HG02885 (cell line): Measurements from ENCODE around the gene CCDC12.
A peak's percentile ranks its signal among the peaks of the same experiment; 100 is the strongest.

Experiments used
- ATAC-seq: cut with Tn5 transposase; IDR thresholded peaks from one replicate; pipeline ENCODE4 v1.9.1; 2021; ENCODE audit warnings: mild to moderate bottlenecking; ENCODE audit not compliant: unreplicated experiment, poor library complexity

Gene CCDC12

GRCh38 chr3:46997453-46998091 is 21.0 kb upstream of the CCDC12 start:
- no peak for ATAC-seq

GRCh38 chr3:46996689-46997452 is 20.3 kb upstream of the CCDC12 start:
- no peak for ATAC-seq

GRCh38 chr3:46995901-46996562 is 19.5 kb upstream of the CCDC12 start:
- no peak for ATAC-seq

- ATAC-seq = no peak
Measured at GRCh38 chr3:46994801-46995731, 18.5 kb upstream of the CCDC12 start.

- no peak for ATAC-seq
Measured at GRCh38 chr3:46993986-46994385, 17.4 kb upstream of the CCDC12 start.

GRCh38 chr3:46993292-46993691 is 16.7 kb upstream of the CCDC12 start:
- no peak for ATAC-seq

- no peak for ATAC-seq
Measured at GRCh38 chr3:46992231-46992630, 15.7 kb upstream of the CCDC12 start.

- no peak for ATAC-seq
Measured at GRCh38 chr3:46991406-46992165, 15.0 kb upstream of the CCDC12 start.

- no peak for ATAC-seq
Measured at GRCh38 chr3:46990573-46991374, 14.2 kb upstream of the CCDC12 start.

GRCh38 chr3:46989146-46989810 is 12.7 kb upstream of the CCDC12 start:
- ATAC-seq = no peak

- ATAC-seq = no peak
Measured at GRCh38 chr3:46988616-46989015, 12.1 kb upstream of the CCDC12 start.

- peak; percentile 82 for ATAC-seq
Measured at GRCh38 chr3:46987743-46988401, 11.3 kb upstream of the CCDC12 start.

GRCh38 chr3:46987319-46987742 is 10.8 kb upstream of the CCDC12 start:
- ATAC-seq = peak; percentile 2

- no peak for ATAC-seq
Measured at GRCh38 chr3:46986782-46987310, 10.3 kb upstream of the CCDC12 start.

GRCh38 chr3:46986055-46986730 is 9.6 kb upstream of the CCDC12 start:
- ATAC-seq = no peak

GRCh38 chr3:46985588-46985987 is 9.0 kb upstream of the CCDC12 start:
- no peak for ATAC-seq
